Transverse colon (tissue), 4 donors: ENCODE results near the gene LMNA.

Experiments
- CTCF ChIP-seq, 5 experiments: fragments of 200-600 bp in 3 of 5; fragments of 450-650 bp in 2 of 5; sonication (generic) in 3 of 5; IDR thresholded peaks; 1 replicate in 2 of 5; 2 replicates in 3 of 5; pipeline ENCODE4 v1.5.1; 2016 to 2017; ENCODE audit warnings: antibody characterized with exemption in 5 of 5, inconsistent platforms in 3 of 5, mild to moderate bottlenecking in 2 of 5, moderate library complexity in 1 of 5
- POLR2A ChIP-seq: fragments of 450-650 bp; IDR thresholded peaks from one replicate; pipeline ENCODE4 v1.6.1; 2016; ENCODE audit warnings: antibody characterized with exemption, mild to moderate bottlenecking, moderate library complexity
- POLR2AphosphoS5 ChIP-seq, 3 donors: sonication (generic); formaldehyde crosslinking; IDR thresholded peaks; one replicate each; pipeline ENCODE4 v1.6.1; 2016; ENCODE audit warnings: antibody characterized with exemption in 3 of 3

GRCh38 chr1:156120318-156120717 is 5.8 kb downstream of the LMNA start:
- TF ChIP-seq CTCF (IDR thresholded peaks at IDR 0.05) (no peak), POLR2A (no peak), POLR2AphosphoS5 (IDR thresholded peaks at IDR 0.05) (no peak)
